HG02840 (cell line): ENCODE results near the gene STXBP5L.
"Not testable (repeated sequence)": the region's sequence is repeated elsewhere in the genome, so short reads cannot be mapped to it uniquely, and the experiment has no call there.

Experiments used
- ATAC-seq: cut with Tn5 transposase; IDR thresholded peaks from one replicate; pipeline ENCODE4 v1.9.1; 2021; ENCODE audit warnings: mild to moderate bottlenecking, moderate library complexity, moderate number of reproducible peaks; ENCODE audit not compliant: unreplicated experiment, low FRiP score

STXBP5L gene

DNA sequence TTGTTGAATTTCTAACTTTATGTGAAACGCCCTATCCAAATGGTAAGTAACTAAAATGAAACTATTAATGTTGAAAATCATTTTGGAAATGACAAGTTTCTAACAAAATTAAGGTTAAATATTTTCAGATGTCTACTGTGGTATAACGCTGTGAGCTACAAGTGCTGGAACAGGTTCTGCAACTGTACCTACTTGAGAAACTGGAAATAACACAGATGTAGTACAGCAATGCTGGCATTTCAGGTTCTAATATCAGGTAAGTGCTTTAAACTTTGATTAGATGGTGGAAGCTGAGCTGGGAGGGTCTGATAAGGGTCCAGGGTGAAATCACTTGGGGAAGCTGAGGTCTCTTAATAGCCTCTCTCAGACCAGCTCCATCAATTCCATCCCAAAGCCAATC is 315.1 kb downstream of the STXBP5L start:
- ATAC-seq = no peak

DNA sequence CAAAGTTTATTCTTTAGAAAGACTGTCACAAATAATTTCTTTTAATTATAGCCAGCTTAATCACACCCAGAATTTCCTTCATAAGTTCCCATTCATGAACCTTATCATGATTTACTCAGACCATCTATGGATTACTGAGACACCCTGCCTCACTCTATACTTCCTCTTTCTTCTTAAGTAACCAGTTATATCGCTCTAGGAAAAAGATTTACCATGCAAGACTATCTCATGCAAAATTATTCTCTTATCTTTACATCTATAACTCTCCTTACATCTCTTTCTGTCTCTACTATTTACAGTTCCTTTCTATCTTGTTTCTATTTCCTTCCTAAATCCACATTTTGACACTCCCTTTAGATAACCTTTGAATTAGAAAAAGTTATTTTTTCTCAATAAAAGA is 321.0 kb downstream of the STXBP5L start:
- no peak for ATAC-seq

- not testable (repeated sequence) for ATAC-seq
Measured at GRCh38 chr3:121230194-121230593, 322.2 kb downstream of the STXBP5L start.

- ATAC-seq = no peak
Measured at GRCh38 chr3:121231872-121232271, 323.9 kb downstream of the STXBP5L start.

- ATAC-seq = no peak
Measured at GRCh38 chr3:121232309-121233225, 324.6 kb downstream of the STXBP5L start.

GRCh38 chr3:121243208-121243607 is 335.2 kb downstream of the STXBP5L start:
- ATAC-seq = no peak

DNA sequence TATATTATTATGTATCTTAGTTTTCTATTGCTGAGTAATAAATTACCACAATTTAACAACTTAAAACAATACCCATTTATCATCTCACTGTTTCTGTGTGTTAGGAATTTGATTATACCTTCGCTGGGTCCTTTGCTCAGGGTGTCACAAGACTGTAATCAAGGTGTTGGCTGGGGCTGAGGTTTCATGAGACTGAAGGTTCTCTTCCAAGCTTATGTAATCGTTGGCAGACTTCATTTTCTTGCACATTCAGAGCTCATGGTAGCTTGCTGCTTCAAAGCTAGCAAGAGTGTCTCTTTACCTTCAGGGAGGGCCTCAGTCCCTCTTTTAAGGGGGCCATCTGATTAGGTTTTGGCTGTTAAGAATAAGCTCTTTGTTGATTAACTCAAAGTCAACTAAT is 344.7 kb downstream of the STXBP5L start:
- no peak for ATAC-seq

DNA sequence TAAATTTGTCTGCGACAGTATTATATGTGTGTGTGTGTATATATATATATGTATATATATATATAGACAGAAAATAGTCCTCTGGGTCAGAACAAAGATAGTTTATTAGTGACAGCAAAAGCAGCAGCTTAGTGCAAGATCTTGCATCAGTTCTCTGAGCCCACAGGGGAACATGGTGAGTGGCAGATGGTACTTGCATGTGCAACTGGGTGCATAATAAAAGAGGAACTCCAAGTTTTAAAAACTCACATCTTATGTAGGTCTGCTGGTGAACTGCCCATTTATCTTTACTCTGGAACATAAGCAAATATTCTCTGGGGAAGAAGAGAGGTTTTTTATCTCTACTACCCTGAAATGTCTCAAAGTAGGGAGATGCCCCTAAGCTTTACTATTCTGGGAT is 361.4 kb downstream of the STXBP5L start:
- ATAC-seq = no peak

- ATAC-seq = no peak
Measured at GRCh38 chr3:121274411-121274810, 366.4 kb downstream of the STXBP5L start.

DNA sequence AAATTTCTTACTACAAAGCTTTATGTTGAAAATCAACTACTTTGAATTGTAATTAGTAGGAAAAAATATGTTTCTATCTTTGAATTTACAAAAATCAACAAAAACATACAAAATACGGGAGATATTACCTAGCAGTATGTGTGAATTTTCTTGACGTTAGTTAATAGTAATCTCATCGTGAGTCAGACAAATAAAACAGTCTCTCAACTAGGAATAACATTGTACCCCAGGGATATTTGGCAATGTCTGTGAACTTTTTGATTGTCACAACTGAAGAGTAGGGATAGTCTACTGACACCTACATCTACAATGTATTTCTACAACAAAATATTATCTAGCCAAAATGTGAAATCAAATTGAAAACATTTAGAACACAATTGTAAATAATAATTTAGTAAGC is 387.4 kb downstream of the STXBP5L start:
- no peak for ATAC-seq

- no peak for ATAC-seq
Measured at GRCh38 chr3:121295979-121296378, 388.0 kb downstream of the STXBP5L start.

- ATAC-seq = no peak
Measured at GRCh38 chr3:121324320-121324719, 416.3 kb downstream of the STXBP5L start.

DNA sequence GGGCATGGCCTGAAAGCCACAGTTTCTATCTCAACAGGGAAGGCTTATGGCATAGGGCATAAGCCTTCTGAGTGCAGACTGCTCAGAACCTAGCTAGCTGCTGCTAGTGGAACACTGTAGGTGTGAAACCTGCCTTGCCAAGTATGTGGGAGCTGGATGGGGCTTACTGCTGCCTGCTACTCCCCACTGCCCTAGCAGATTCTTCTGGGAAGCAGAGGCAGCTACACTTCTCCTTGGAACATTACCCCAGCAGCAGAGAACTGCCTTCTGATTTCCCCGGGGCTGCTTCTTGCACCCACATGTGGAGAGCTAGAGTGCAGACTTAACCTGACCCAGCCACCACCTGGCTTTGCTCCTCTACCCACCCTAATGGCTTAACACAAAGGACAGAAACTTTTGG is 422.1 kb downstream of the STXBP5L start:
- no peak for ATAC-seq

GRCh38 chr3:121330634-121331033 is 422.6 kb downstream of the STXBP5L start:
- no peak for ATAC-seq

DNA sequence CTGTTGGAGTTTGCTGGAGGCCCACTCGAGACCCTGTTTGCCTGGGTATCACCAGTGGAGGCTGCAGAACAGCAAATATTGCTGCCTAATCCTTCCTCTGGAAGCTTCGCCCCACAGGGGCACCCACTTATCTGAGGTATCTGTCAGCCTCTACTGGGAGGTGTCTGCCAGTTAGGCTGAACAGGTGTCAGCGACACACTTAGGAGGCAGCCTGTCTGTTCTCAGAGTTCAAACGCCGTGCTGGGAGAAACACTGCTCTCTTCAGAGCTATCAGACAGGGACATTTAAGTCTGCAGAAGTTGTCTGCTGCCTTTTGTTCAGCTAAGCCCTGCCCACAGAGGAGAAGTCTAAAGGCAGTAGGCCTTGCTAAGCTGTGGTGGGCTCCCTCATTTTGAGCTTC is 448.0 kb downstream of the STXBP5L start:
- not testable (repeated sequence) for ATAC-seq

- no peak for ATAC-seq
Measured at GRCh38 chr3:121362035-121362734, 454.2 kb downstream of the STXBP5L start.

DNA sequence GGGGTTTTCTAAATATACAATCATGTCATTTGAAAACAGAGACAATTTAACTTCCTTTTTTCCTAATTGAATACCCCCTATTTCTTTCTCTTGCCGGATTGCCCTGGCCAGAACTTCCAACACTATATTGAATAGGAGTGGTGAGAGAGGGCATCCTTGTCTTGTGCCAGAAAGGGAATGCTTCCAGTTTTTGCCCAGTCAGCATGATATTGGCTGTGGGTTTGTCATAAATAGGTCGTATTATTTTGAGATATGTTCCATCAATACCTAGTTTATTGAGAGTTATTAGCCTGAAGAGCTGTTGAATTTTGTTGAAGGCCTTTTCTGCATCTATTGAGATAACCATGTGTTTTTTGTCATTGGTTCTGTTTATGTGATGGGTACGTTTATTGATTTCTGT is 480.3 kb downstream of the STXBP5L start:
- not testable (repeated sequence) for ATAC-seq

DNA sequence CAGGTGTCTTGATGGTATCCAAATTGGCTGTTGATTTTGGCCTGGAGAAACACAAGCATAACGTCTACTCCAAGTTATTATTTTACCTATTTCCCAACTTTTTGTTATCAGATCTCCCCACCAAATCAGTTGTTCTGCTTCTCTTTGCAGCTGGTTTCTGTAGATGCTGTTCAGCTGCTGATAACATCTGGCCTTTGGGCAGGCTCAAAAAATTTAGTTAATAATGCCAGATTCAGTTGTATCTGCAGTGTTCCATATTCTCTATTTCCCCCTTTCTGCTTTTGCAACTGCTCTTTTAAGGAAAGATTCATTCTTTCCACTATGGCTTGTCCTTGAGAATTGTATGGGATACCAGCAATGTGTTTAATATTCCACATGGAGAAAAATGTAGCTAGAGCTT is 488.0 kb downstream of the STXBP5L start:
- not testable (repeated sequence) for ATAC-seq

GRCh38 chr3:121398051-121398450 is 490.0 kb downstream of the STXBP5L start:
- not testable (repeated sequence) for ATAC-seq

- no peak for ATAC-seq
Measured at GRCh38 chr3:121399820-121400219, 491.8 kb downstream of the STXBP5L start.

DNA sequence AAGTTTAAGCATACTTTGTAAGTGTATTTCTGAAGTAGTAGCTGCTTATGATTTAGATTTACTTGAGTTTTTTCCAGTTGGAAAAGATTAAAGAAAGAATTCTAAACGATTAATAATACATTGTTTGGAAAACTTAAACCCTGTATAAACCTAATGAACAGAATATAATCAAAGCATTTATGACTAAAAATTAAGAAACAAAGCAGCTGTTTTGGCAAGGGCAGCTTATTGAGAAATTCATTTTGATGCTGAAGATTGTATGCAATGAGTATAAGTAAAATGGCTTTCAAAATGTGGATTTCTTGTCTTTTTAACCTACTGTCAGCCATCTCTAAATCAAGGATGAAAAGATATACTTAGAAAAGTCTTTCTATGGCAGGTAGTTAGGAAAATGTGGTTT is 497.6 kb downstream of the STXBP5L start:
- ATAC-seq = no peak

DNA sequence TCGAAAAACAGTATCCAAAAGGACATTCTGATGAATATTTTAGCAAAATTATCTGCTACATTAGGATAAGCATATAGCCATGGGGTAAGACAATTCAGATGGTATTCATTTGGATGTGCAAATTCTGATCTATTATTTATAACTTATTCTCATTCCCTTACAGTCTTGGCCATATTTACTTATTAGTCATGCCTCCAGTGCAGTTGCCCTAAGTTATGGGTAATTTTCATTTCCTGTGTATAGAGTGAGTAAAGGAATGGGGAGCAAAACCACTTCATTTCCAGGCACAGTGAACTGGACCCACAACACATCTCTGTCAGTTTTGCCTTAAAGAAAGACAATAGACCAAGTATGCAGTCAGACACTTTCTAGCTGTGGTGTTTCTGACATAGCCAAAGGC is 503.5 kb downstream of the STXBP5L start:
- ATAC-seq = no peak
